ELR (cell line): ENCODE results near the gene PEX5L.
A peak's percentile ranks its signal among the peaks of the same experiment; 100 is the strongest.

Source experiments
- DNase-seq: peaks from one replicate; pipeline ENCODE4 v3.0.0-alpha.2; 2015; ENCODE audit warnings: low read depth

Gene PEX5L

DNA sequence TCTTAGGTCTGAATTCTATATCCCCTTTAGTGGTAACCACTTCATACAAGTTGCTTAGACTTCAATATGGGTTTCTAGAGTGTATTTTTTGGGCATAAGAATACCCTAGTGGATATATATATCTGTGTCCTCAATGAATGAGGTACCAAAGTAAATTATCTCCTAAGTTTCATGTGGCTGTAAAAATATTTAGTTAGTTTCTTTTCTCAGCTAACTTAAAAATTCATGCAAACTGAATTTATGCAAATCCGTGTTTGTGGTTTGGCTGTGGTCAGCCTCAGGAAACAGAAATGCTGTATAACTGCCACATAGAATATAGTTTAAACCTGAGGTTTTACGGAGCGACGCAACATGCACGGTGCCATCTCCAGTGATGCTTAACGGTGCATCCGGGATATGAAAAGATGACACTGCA lies 80.3 kb downstream of the PEX5L start:
- DNase-seq = peak; percentile 12

GRCh38 chr3:179955809-179956208 lies 80.9 kb downstream of the PEX5L start:
- DNase-seq = peak; percentile 47

DNA sequence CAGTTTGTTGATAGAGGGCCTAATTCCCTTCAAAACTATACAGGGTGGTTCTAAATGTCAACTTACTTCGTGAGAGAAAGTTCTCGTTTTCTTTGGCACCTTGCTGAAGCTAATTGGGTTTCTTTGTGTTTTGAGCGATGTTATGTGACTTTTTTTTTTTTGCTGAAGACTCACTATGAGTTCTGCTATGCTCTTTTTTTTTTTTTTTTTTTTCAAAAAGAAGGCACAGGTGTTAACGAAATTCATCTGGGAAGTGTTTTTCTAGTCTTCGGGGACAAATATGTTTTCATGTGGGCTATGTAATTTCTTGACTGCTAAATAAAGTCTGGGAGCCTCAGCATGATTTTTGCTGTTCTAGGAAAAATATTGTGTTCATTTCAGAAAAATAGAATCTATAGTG lies 81.5 kb downstream of the PEX5L start:
- DNase-seq = no peak

DNA sequence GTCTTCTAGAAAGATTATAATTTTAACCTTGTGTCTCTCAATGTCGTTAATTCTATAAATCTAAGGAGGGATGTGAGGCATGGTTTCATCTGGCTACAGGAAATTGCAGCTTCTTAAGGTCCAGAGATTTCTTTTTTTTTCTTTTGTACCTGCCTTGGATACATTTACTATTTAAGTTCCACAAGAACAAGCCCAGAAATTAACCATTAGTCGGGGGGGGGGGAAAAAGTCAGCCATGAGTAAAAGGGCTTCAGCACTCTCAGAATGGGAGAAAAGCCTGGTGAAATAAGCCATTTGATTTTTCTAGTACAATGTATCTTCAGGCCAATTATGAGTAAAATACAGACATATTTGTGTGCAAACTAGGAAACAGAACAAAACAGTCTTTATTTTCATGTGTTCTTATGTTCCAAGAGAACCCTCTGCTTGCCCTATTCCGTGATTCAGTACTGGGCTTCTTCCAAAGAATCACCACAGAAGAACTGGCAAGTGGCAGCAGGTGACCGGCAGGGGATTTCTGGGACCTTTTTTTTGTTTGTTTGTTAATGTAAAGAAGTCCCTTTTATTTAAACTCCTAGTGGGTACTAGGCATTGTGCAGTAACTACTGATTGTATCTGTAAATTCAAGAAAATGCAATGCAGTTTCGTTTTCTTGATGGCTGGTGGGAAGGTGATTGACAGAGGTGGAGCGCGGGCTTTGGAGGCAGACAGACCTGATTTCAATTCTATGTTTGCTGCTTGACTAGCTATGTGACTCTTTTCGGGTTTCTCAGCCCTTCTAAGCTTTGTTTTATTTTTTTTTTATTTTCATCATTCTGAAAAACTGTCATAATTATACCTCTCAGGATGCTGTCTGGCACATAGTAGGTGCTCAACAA lies 82.5 kb downstream of the PEX5L start:
- peak; percentile 8 for DNase-seq

DNA sequence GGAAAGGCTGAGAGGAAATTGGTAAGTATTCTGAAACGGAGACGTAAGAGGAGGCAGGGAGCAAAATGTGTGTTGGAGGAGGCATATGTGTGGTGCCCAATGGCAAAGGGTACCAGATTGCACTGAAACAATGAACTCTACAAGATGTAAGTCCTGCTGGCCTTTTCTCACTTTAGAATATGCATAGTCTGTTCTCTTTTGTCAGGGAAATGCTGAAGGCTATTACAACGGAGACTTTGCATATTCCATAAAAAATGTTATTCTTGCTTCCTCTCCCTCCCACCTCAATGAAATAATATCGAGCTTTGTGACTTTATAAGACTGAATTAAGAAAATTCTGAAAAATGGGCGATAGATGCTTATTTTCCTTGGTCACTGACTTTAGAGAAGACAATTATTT lies 85.9 kb downstream of the PEX5L start:
- DNase-seq = no peak

DNA sequence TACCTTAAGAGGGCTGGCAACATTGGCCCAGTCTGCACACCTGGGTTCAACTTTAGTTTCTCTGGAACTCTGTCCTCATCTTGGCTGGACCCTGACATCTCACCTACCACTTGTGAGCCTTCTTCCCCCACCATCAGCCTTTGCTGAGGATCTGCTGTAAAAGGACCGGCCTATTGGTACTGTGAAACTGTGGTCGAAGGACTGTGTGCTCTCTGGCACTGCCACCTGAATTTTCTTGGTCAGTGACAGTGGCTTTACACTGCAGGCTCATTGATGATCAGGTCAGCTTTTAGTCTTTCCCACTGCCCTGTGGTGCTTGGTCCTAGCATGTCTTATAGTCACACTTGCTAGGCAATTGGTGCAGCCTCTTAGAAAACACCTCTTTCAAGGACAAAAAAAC lies 86.9 kb downstream of the PEX5L start:
- no peak for DNase-seq

GRCh38 chr3:179949412-179949811 lies 87.3 kb downstream of the PEX5L start:
- DNase-seq = no peak

- no peak for DNase-seq
These were observed 88.0 kb downstream of the PEX5L start for GRCh38 chr3:179948740-179949139.

DNA sequence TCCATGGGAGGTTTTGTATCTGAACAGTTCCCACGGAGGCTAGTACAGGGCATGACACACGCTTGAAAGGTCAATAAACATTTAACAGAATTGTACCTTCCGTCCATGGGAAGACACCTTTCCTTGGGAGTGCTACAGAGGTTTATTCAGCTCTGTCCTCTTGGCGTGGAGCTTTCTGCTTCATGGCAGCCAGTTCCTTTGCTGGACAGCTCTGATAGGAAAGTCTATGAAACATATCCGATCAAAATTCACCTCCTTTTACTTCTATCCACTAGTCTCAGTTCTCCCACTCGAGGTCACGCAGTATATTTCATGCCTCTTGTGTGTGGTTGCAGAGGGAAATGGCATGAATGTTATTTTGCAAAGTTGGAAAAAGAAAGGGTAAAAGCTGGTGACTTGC lies 91.2 kb downstream of the PEX5L start:
- DNase-seq = no peak

DNA sequence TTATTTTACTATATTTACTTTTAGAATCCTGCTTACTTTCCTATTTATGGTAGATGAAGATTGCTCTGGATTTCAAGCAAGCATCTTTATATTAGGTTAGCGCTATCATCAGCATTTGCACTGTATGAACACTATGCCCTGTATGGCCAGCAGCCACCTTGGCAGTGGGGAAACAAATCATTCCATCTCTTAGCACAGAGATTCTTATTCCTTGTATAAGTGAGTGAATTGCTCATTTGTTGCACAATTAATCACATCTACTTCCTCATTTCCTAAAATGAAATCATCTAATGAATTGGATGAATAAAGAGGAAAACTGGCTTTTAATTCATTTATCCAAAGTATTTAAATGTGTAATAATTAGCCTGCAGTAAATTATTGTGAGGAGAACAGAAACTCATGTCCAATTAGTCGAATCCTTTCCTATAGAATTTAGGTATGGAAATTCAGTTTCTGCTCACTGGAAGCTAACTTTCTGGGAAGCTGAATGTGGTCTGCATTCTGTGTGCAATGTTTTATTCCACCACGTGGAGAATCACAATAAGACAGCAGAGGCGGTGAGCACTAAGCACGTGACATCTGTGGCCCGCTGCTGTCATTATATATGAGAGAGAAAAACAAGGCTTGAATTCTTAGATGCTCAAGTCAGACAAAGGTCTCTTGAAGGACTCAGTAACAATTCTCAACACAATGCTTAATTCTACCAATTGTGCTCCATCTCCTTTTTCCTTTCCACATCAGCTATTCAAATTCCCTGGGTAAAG lies 93.4 kb downstream of the PEX5L start:
- no peak for DNase-seq

- DNase-seq = no peak
These were observed 94.1 kb downstream of the PEX5L start for GRCh38 chr3:179942553-179943075.

- DNase-seq = no peak
These were observed 101.0 kb downstream of the PEX5L start for GRCh38 chr3:179935710-179936109.

- DNase-seq = no peak
These were observed 102.8 kb downstream of the PEX5L start for GRCh38 chr3:179933914-179934313.

DNA sequence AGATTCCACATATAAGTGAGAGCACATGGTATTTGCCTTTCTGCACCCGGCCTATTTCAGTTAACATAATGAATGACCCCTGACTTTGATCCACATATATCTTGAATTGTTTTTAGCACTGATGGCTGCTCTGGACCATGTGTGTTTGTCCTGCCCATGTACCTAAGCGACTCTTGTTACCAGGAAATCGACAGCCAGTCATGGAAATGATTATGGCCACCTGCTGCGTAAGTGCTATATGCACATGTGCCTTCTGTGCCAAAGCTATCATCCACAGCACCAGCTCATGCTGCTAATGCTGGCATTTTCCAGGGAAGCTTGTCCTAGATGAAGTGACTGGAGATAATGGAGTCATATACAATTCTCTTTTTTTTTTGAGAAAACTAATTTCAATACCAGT lies 103.7 kb downstream of the PEX5L start:
- no peak for DNase-seq

- DNase-seq = no peak
These were observed 104.1 kb downstream of the PEX5L start for GRCh38 chr3:179932674-179933073.

GRCh38 chr3:179929091-179929529 lies 107.6 kb downstream of the PEX5L start:
- DNase-seq = peak; percentile 69

- DNase-seq = no peak
These were observed 109.5 kb downstream of the PEX5L start for GRCh38 chr3:179927191-179927590.

DNA sequence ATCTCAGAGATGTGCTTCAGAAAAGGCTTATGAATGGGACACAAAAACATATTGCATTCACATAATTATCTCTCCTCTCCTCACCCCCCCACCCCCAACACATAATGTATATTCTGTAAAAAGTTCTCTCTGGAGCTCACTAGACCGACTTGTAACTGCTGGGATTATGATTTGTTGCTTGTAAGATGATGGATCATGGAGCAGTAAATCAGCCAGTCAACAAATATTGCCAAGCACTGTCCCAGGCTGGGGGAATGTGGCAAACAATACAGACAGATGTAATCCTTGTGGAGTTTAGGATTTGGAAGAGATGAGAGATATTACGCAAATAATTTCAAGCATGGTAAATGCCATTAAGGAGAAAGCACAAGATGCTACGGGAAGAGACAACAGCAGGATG lies 114.8 kb downstream of the PEX5L start:
- DNase-seq = no peak

DNA sequence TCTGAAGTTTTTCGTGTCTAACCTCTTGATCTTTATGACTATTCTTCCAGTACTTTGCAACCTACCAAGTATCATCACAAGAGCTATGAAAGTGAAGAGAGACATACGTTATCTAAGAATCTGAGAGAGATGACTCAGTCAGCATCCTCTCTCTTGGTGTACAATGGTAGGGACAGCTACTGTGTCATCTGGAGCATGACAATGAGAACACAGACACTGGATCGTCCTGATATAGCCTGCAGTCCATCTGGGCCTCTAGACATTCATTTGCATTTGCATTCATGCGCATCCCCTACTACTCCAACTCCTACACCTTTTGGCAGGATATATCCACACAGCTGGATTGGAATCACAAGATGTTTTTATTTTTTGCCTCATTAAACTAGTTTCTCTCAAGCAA lies 115.2 kb downstream of the PEX5L start:
- DNase-seq = peak; percentile 13

DNA sequence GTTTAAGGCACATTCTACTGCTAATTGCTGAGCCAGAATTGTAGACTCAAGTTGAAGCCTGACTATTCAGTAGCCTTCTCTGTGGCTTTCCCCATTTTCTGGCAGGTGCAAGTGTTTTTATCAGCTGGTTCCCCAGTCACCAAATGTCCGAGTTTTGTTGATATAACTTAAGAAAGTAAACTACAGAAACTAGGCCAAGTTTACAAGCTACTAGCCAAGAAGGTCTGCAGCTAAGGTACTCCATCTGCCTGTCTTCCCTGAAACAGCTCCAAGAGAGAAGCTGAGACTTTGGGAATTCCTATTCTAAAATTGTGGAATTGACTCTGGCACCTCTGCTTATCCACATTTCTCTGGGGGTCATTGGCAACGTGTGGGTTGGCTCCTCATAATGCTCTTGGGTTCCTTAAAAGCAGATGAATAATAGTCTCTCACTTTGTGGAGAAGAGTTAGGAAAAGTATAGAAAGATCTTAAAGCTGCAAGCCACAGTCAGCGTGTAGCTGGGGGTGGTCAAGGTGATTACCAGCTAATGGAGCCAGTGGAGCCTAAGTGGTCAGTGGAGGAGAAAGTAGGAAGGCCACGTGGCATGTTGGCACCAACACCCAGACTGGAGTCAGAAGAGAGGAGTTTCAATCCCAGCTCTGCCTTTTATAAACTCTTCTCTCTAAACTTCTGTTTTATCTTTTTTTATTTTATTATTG lies 128.8 kb downstream of the PEX5L start:
- no peak for DNase-seq

- no peak for DNase-seq
These were observed 134.7 kb downstream of the PEX5L start for GRCh38 chr3:179902061-179902460.

GRCh38 chr3:179898024-179898423 lies 138.7 kb downstream of the PEX5L start:
- DNase-seq = peak; percentile 82
